T-cell (primary cell): ENCODE measurements around the gene FRYL. TPM values are rescaled to one million over a fixed set of nuclear protein-coding genes. Genes with fewer than 3 reads are reported as not detected.

Experiments
- ATAC-seq, 4 experiments: fragments of 200-7000 bp in 3 of 4; fragments of 150-1000 bp in 1 of 4; cut with Tn5 transposase; replicated peaks in 1 of 4; 1 replicate in 3 of 4; 2 replicates in 1 of 4; pipeline ENCODE4 v1.10.0; 2021; ENCODE audit warnings: moderate library complexity in 3 of 4, mild to moderate bottlenecking in 2 of 4, moderate number of reproducible peaks in 1 of 4
- CTCF ChIA-PET, 2 donors: fragments of 300-600 bp; sonication (Branson Sonifier 250); formaldehyde crosslinking; loops; one replicate each; lab custom pipeline; 2022; ENCODE audit warnings: antibody characterized with exemption in 2 of 2; lab: Charles Lee
- POLR2A ChIA-PET, 2 donors: fragments of 300-600 bp; sonication (Branson Sonifier 250); formaldehyde crosslinking; loops; one replicate each; lab custom pipeline; 2022; ENCODE audit warnings: antibody characterized with exemption in 2 of 2; lab: Charles Lee
- DNase-seq, 35 experiments: peaks; one replicate each; pipeline versions ENCODE4 v3.0.0 to v3.0.0-alpha.2; 2013 to 2023
- H3K27ac ChIP-seq: one replicate; pipeline ENCODE4 v1.5.1; 2013; ENCODE audit warnings: low read length
- H3K27me3 ChIP-seq, 2 experiments: replicated peaks in 1 of 2; 1 replicate in 1 of 2; 2 replicates in 1 of 2; pipeline versions ENCODE4 v1.6.1 to v1.7.0; 2013; ENCODE audit warnings: low read length in 1 of 2, mixed read lengths in 1 of 2; ENCODE audit not compliant: control insufficient read depth in 2 of 2, insufficient read depth in 2 of 2; ENCODE audit errors: extremely low read depth in 1 of 2
- H3K36me3 ChIP-seq, 2 donors: 1 replicate in 1 of 2; 2 replicates in 1 of 2; pipeline versions ENCODE4 v1.6.1 to v1.7.0; 2013; ENCODE audit warnings: low read length in 1 of 2; ENCODE audit not compliant: control insufficient read depth in 2 of 2, insufficient read depth in 1 of 2; ENCODE audit errors: extremely low read depth in 1 of 2
- H3K4me1 ChIP-seq, 2 experiments: 1 replicate in 1 of 2; 2 replicates in 1 of 2; pipeline versions ENCODE4 v1.6.1 to v1.7.0; 2013; ENCODE audit warnings: low read length in 2 of 2, mixed read lengths in 1 of 2; ENCODE audit not compliant: insufficient read depth in 2 of 2, control insufficient read depth in 1 of 2; ENCODE audit errors: extremely low read depth in 1 of 2
- H3K4me3 ChIP-seq, 2 donors: 1 replicate in 1 of 2; 2 replicates in 1 of 2; pipeline versions ENCODE4 v1.5.1 to v1.7.0; 2013; ENCODE audit warnings: mild to moderate bottlenecking in 2 of 2, low read length in 1 of 2, moderate library complexity in 1 of 2; ENCODE audit not compliant: control insufficient read depth in 1 of 2; ENCODE audit errors: extremely low read depth in 1 of 2
- H3K9me3 ChIP-seq: 2 replicates; pipeline ENCODE4 v1.7.0; 2013
- H3K27ac Mint-ChIP-seq, 2 donors: one replicate each; pipeline ENCODE4 v1.8.0; 2020 to 2021; ENCODE audit warnings: mild to moderate bottlenecking in 2 of 2, mixed read lengths in 2 of 2
- H3K27me3 Mint-ChIP-seq, 2 donors: one replicate each; pipeline ENCODE4 v1.8.0; 2021 to 2022; ENCODE audit warnings: mixed read lengths in 2 of 2
- H3K36me3 Mint-ChIP-seq: one replicate; pipeline ENCODE4 v1.8.0; 2021; ENCODE audit warnings: mixed read lengths
- H3K4me1 Mint-ChIP-seq, 3 donors: one replicate each; pipeline ENCODE4 v1.8.0; 2020 to 2022; ENCODE audit warnings: mixed read lengths in 3 of 3, mild to moderate bottlenecking in 1 of 3
- H3K4me3 Mint-ChIP-seq, 3 donors: one replicate each; pipeline ENCODE4 v1.8.0; 2020 to 2022; ENCODE audit warnings: mild to moderate bottlenecking in 3 of 3, mixed read lengths in 3 of 3, moderate library complexity in 3 of 3
- H3K9me3 Mint-ChIP-seq, 3 donors: one replicate each; pipeline ENCODE4 v1.8.0; 2020 to 2022; ENCODE audit warnings: mixed read lengths in 3 of 3
- WGBS: methylation state at CpG from one replicate; pipeline ENCODE4 v1.1.5; 2013; ENCODE audit warnings: missing lambda C conversion rate; ENCODE audit not compliant: insufficient coverage; 5-methylcytosine and 5-hydroxymethylcytosine counted together
- total RNA-seq, 35 experiments: library from RNA in 6 of 35; stranded (reverse) in 6 of 35; fragments of 120-200 nt in 1 of 35; gene quantifications; one replicate each; pipeline versions ENCODE4 v1.2.1 to v1.2.4 and lab custom pipeline; 2013 to 2026

Gene FRYL
- total RNA-seq, 5 donors from 2014 or later (not counting 1 experiment from before 2014, with no cell fraction given), result 86.3 to 143 (median 111) TPM

DNA sequence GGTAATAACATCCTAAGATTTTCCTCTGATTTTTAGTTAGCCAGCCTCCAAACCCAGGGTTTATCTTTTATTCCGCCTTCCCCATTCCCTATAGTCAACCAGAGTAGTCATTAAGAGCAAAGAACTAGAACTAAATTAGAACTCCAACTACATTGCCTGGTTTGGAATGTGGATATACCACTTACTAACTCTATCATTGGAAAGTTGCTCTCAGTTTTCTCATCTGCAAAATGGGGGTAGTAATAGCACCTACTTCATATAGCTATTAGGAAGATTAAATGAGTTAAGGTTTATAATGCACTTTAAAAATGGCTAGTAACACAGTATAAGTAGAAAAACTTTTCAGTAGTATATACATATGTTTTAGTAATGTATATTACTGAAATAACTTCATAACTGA lies 226.4 kb downstream of the FRYL start:
- WGBS, result no CpG with 5 or more reads among the region's 1 CpG
- Mint-ChIP-seq H3K4me1 (peaks cover 0 to 10% (median 0%) of the 10 kb centered on the region in 3 donors), H3K27me3 (no peaks in the 10 kb centered on the region), H3K27ac (no peak overlapping the region), H3K4me3 (no peak overlapping the region), H3K9me3 (peaks cover 0 to 8% (median 3%) of the 10 kb centered on the region in 3 donors), H3K36me3 (peaks cover 71% of the 10 kb centered on the region)
- no peaks in the 10 kb centered on the region for H3K4me1 ChIP-seq
- CTCF ChIA-PET, result no interaction called here
- DNase-seq, result no peak
- POLR2A ChIA-PET, result no interaction called here
- no peak overlapping the region for H3K4me3 ChIP-seq
- ATAC-seq, result no peak
- H3K27me3 ChIP-seq, result no peaks in the 10 kb centered on the region
- no peaks in the 10 kb centered on the region for H3K9me3 ChIP-seq
- H3K36me3 ChIP-seq, result peaks cover 8 to 77% of the 10 kb centered on the region in 2 donors
- no peak overlapping the region for H3K27ac ChIP-seq

DNA sequence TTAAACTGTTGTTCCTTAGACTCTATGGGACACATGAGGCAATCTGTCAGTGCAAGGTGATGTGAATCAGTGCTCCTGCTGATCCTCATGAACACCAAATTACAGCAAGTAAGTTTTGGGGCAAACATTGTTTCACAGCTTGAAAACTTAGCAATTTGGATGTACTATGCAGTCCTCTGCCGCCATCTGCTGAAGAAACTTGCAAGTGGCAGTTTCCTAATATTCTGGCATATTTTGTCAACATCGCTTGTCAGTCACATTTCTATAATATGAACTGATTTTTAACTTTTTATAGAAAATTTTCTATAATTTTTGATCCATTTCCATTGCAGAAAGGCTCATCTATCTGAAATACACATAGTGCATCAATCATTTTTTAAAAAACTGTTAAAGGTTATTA lies 233.7 kb downstream of the FRYL start:
- H3K4me1 Mint-ChIP-seq, result no peaks in the 10 kb centered on the region
- no peak overlapping the region for H3K4me3 Mint-ChIP-seq
- no peaks in the 10 kb centered on the region for H3K9me3 Mint-ChIP-seq
- peak in 20 of 35 experiments; percentile 2 to 42 (median 6) for DNase-seq
- Histone ChIP-seq H3K27me3 (no peaks in the 10 kb centered on the region), H3K36me3 (peaks cover 3 to 82% of the 10 kb centered on the region in 2 donors), H3K9me3 (no peaks in the 10 kb centered on the region), H3K27ac (no peak overlapping the region), H3K4me1 (no peaks in the 10 kb centered on the region), H3K4me3 (no peak overlapping the region)
- no peaks in the 10 kb centered on the region for H3K27me3 Mint-ChIP-seq
- ChIA-PET CTCF (no interaction called here), POLR2A (no interaction called here)
- no CpG with 5 or more reads among the region's 2 CpGs for WGBS
- ATAC-seq, result no peak
- peaks cover 71% of the 10 kb centered on the region for H3K36me3 Mint-ChIP-seq
- H3K27ac Mint-ChIP-seq, result no peak overlapping the region

DNA sequence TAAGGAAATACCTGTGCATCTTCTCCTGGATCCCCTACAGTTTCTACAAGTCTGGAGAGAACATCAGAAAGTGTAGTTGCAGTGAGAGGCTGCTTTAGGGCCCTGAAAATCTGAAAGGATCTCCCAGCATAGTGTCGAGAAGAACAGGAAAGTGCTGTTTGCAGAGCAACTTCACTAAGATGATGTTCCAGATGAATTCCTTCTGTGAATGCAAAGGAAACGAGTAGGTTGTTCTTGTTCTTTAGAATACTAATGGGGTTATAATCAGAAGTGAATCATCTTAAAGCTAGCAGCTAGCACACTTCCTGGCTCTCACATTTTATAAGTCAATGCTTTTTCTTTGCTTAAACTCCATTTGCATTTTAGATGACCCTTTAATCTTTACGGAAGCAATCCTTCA lies 236.3 kb downstream of the FRYL start:
- DNase-seq (no peak), ATAC-seq (no peak)
- Histone ChIP-seq H3K4me1 (no peaks in the 10 kb centered on the region), H3K9me3 (no peaks in the 10 kb centered on the region), H3K27ac (no peak overlapping the region), H3K4me3 (no peak overlapping the region), H3K36me3 (peaks cover 3 to 82% of the 10 kb centered on the region in 2 donors), H3K27me3 (no peaks in the 10 kb centered on the region)
- no peaks in the 10 kb centered on the region for H3K27me3 Mint-ChIP-seq
- ChIA-PET POLR2A (no interaction called here), CTCF (interaction anchor here (0.5 to 0.6 kb wide), 2 partner anchors 33 to 457 kb away, joined by 3 read pairs; no protein-coding TSS in a partner anchor)
- H3K9me3 Mint-ChIP-seq, result no peaks in the 10 kb centered on the region
- peak overlapping the region in 1 of 2 donors; percentile 10 for H3K27ac Mint-ChIP-seq
- peaks cover 68% of the 10 kb centered on the region for H3K36me3 Mint-ChIP-seq
- H3K4me1 Mint-ChIP-seq, result no peaks in the 10 kb centered on the region
- WGBS, result 93% methylated on average over 2 of the region's 3 CpGs
- H3K4me3 Mint-ChIP-seq, result no peak overlapping the region

DNA sequence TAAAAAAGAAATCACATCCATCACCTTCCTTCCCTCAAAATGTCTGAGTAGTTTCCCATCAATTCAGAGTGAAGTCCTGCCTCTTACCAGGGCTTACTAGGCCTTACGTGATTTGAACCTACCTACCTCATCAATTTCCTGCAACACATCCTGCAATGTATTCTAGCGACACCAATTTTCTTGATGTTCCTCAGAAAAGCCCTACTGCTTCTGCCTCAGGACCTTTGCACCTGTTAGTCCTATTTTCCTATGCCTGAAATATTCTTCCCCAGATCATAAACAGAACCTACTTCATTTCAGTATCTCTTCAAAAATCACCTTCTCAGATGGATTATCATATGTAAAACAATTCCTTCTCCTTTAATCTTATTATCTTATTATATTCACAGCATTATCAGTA lies 237.2 kb downstream of the FRYL start:
- no peaks in the 10 kb centered on the region for H3K4me1 Mint-ChIP-seq
- H3K27me3 ChIP-seq, result no peaks in the 10 kb centered on the region
- ChIA-PET CTCF (no interaction called here), POLR2A (no interaction called here)
- 100% methylated on average over 2 of the region's 2 CpGs for WGBS
- H3K4me1 ChIP-seq, result no peaks in the 10 kb centered on the region
- H3K27ac Mint-ChIP-seq, result no peak overlapping the region
- DNase-seq, result no peak
- H3K36me3 Mint-ChIP-seq, result peaks cover 61% of the 10 kb centered on the region
- H3K27ac ChIP-seq, result no peak overlapping the region
- no peak for ATAC-seq
- no peaks in the 10 kb centered on the region for H3K9me3 ChIP-seq
- no peaks in the 10 kb centered on the region for H3K27me3 Mint-ChIP-seq
- H3K4me3 ChIP-seq, result no peak overlapping the region
- peaks cover 3 to 74% of the 10 kb centered on the region in 2 donors for H3K36me3 ChIP-seq
- no peak overlapping the region for H3K4me3 Mint-ChIP-seq
- no peaks in the 10 kb centered on the region for H3K9me3 Mint-ChIP-seq

DNA sequence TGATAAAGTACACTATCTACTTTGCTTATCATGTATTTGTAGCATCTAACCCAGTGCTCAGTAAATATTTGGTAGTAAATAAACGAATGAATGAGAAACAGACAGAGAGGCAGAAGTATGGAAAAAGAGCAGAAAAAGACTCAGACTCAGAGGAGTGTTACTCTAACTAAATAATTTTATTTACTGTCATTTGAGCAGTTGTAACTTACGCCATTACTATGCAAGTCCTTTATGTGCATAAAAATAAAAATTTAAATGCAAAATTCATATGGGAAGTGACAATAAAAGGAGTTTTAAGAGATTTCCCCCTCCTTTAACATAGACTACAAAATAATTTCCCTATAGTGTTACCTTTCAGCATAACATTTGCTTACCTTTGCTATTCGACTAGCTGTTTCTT lies 240.5 kb downstream of the FRYL start:
- Histone ChIP-seq H3K9me3 (no peaks in the 10 kb centered on the region), H3K4me1 (no peaks in the 10 kb centered on the region), H3K27ac (no peak overlapping the region), H3K4me3 (no peak overlapping the region), H3K36me3 (peaks cover 3 to 62% of the 10 kb centered on the region in 2 donors), H3K27me3 (no peaks in the 10 kb centered on the region)
- H3K4me3 Mint-ChIP-seq, result no peak overlapping the region
- peaks cover 56% of the 10 kb centered on the region for H3K36me3 Mint-ChIP-seq
- no peak overlapping the region for H3K27ac Mint-ChIP-seq
- no peaks in the 10 kb centered on the region for H3K4me1 Mint-ChIP-seq
- WGBS, result no CpG with 5 or more reads among the region's 3 CpGs
- CTCF ChIA-PET, result no interaction called here
- POLR2A ChIA-PET, result no interaction called here
- DNase-seq (no peak), ATAC-seq (no peak)
- no peaks in the 10 kb centered on the region for H3K27me3 Mint-ChIP-seq
- no peaks in the 10 kb centered on the region for H3K9me3 Mint-ChIP-seq

DNA sequence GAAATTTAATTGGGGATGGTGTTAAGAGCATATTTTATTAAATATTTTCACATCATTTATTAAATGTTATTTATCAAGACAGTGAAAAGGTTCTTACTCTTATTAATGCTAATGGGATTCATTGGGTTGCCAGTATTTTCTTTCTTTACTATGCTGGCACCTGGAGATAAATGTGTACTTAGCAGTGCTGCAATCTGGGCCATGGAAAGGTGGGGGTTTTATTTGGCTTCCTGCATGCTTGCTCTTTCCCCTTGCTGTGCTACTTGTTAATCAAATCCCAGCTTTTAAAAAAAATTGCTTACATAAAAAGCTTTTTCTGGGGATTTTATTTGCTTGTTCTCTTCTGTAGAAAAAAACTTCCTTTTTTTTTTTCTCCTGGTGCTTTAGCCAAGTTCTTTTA lies 241.7 kb downstream of the FRYL start:
- ATAC-seq (no peak), DNase-seq (no peak)
- Histone ChIP-seq H3K27ac (no peak overlapping the region), H3K9me3 (no peaks in the 10 kb centered on the region), H3K4me3 (no peak overlapping the region), H3K27me3 (no peaks in the 10 kb centered on the region), H3K4me1 (no peaks in the 10 kb centered on the region), H3K36me3 (peaks cover 0 to 63% of the 10 kb centered on the region in 2 donors)
- ChIA-PET CTCF (no interaction called here), POLR2A (interaction anchor here in 1 of 2 donors (0.6 kb wide), 1 partner anchor 28 kb away, joined by 4 read pairs; no protein-coding TSS in a partner anchor)
- H3K9me3 Mint-ChIP-seq, result no peaks in the 10 kb centered on the region
- no peaks in the 10 kb centered on the region for H3K4me1 Mint-ChIP-seq
- H3K27ac Mint-ChIP-seq, result no peak overlapping the region
- peaks cover 51% of the 10 kb centered on the region for H3K36me3 Mint-ChIP-seq
- H3K4me3 Mint-ChIP-seq, result no peak overlapping the region
- H3K27me3 Mint-ChIP-seq, result no peaks in the 10 kb centered on the region

DNA sequence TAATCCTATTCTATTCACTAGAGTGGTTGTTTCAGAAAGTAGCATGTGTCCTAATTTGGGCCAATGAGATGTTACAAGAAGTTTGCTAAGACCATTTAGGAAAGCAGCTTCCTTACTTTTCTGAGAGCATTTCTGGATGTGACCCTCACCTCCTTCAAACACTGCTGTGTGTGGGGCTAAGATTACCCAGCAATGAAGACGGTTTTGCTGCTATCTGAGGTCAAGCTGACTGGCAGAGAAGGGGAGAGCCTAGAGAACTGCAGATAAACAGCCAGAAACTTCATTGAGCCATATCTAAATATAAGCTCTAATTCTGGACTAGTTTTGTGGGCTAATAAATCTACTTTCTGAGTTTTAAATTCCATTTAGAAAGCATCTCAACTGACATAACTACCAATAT lies 253.7 kb downstream of the FRYL start:
- no peaks in the 10 kb centered on the region for H3K4me1 Mint-ChIP-seq
- H3K4me1 ChIP-seq, result no peaks in the 10 kb centered on the region
- DNase-seq (no peak), ATAC-seq (no peak)
- no peak overlapping the region for H3K4me3 Mint-ChIP-seq
- peaks cover 0 to 82% of the 10 kb centered on the region in 2 donors for H3K36me3 ChIP-seq
- no CpG with 5 or more reads among the region's 1 CpG for WGBS
- ChIA-PET POLR2A (interaction anchor here in 1 of 2 donors (0.5 kb wide), 1 partner anchor 153 kb away, joined by 8 read pairs; no protein-coding TSS in a partner anchor), CTCF (interaction anchor here in 1 of 2 donors (0.7 to 1.3 kb wide), 2 partner anchors 50 to 80 kb away, joined by 3 to 4 read pairs; no protein-coding TSS in a partner anchor)
- H3K27me3 Mint-ChIP-seq, result no peaks in the 10 kb centered on the region
- H3K4me3 ChIP-seq, result no peak overlapping the region
- H3K27ac ChIP-seq, result no peak overlapping the region
- H3K9me3 ChIP-seq, result no peaks in the 10 kb centered on the region
- H3K36me3 Mint-ChIP-seq, result peaks cover 71% of the 10 kb centered on the region
- no peak overlapping the region for H3K27ac Mint-ChIP-seq
- H3K27me3 ChIP-seq, result no peaks in the 10 kb centered on the region
- no peaks in the 10 kb centered on the region for H3K9me3 Mint-ChIP-seq
